Mammary epithelial cell (primary cell): ENCODE measurements around the gene SPRR5.

Experiments
- EZH2 ChIP-seq: IDR thresholded peaks from 2 replicates; pipeline ENCODE4 v1.6.1; 2012; ENCODE audit warnings: low read length, inconsistent platforms, borderline replicate concordance
- TF ChIP-seq, protein P1 (sequence below), 2 donors: IDR thresholded peaks in 1 of 2; conservative IDR thresholded peaks in 1 of 2; 2 replicates each; pipeline ENCODE4 v1.5.1; 2011 to 2012; ENCODE audit warnings: inconsistent platforms in 2 of 2, low read length in 2 of 2, mild to moderate bottlenecking in 2 of 2, control low read depth in 1 of 2, low read depth in 1 of 2; ENCODE audit not compliant: insufficient read depth in 1 of 2; ENCODE audit errors: extremely low read depth in 1 of 2

DNA sequence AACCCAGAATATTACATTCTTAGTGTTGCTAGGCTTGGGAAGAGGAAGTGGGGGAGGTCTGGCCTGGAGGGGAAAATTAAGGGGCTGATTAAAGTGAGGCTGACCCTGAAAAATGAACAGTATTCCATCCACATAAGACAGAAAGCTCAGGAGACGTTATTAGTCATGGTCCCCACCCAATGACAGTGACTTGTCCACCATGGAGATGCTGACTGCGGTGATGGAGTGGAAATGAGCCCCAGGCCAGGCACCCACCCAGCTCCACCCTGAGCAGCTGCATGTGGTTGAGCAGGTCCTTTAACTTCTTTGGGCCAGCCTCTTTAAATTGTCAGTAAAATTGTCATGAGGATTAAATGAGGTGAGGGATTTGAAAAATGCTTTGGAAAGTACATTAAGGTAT is 22.0 kb downstream of the SPRR5 start:
- TF ChIP-seq, protein P1, sequence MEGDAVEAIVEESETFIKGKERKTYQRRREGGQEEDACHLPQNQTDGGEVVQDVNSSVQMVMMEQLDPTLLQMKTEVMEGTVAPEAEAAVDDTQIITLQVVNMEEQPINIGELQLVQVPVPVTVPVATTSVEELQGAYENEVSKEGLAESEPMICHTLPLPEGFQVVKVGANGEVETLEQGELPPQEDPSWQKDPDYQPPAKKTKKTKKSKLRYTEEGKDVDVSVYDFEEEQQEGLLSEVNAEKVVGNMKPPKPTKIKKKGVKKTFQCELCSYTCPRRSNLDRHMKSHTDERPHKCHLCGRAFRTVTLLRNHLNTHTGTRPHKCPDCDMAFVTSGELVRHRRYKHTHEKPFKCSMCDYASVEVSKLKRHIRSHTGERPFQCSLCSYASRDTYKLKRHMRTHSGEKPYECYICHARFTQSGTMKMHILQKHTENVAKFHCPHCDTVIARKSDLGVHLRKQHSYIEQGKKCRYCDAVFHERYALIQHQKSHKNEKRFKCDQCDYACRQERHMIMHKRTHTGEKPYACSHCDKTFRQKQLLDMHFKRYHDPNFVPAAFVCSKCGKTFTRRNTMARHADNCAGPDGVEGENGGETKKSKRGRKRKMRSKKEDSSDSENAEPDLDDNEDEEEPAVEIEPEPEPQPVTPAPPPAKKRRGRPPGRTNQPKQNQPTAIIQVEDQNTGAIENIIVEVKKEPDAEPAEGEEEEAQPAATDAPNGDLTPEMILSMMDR (conservative IDR thresholded peaks at IDR 0.05 in 1 of 2, IDR thresholded peaks at IDR 0.05 in 1 of 2; ENCODE audit: extremely low read depth in 1 of 2, insufficient read depth in 1 of 2, low read depth in 1 of 2, low read length in 2 of 2) = no peak
- TF ChIP-seq EZH2 = no peak
